Activated CD4-positive, CD25-positive, alpha-beta regulatory T cell (primary cell): Measurements from ENCODE around the gene KRTAP2-3.
"Not testable (repeated sequence)": the region's sequence is repeated elsewhere in the genome, so short reads cannot be mapped to it uniquely, and the experiment has no call there.

Experiments
- DNase-seq, 4 experiments: peaks; one replicate each; lab custom pipeline; 2025; lab: John Stamatoyannopoulos, UW

KRTAP2-3 gene

DNA sequence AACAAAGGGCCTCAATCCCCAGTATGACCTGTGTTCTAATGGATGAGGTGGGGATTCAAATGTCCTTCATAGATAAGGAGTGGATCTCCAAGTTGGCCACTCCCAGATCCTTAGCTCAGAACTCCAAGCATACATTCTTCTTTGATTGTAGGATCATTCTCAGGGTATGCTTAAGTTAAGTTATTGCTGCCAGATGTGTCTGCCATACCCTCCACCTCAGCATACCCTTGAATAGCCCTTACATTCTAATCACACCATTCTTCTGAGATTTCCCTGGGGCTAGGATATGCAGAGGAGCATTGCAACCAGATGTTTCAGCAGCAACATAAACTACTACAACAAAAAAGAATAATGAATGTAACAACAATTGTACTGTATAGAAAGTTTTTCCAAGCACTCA is 7.4 kb upstream of the KRTAP2-3 start:
- DNase-seq: no peak

DNA sequence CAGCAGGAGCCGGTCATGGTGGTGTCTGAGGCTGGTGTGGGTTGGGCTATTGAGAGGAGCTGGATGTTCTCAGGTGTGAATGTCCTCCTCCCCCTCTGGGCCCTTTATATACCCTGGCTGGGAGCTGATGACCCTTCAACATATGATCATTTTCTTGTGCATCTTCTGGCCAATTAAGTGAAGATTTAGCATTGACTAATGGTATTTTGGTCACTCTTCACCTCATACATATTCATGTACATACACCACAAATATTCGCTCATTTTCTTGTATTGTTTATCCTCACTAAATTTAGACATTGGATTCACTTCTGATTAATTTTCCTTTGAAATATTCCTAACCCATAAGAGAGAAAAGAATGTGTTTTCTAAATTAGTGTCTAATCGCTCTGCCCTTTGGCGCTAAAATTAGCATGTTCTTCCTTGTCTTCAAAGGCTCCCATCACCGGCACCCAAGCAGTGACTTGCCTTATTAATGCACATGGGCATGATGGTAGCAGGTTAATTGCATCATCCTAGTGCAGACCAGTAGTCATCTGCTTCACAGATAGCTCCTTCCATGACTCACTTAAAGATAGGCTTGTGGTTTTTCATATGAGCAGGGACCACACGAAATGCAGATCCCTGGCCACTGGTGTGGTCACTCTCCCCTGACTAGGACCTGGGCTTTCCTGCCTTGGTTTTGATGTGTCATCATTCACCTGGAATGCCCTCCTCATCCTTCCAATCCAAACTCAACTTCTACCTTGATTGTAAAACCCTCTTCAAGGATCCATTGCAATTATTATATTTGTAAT is 6.1 kb upstream of the KRTAP2-3 start, which contains the start of gene KRTAP2-4:
Gene KRTAP2-4, minus strand, starts transcription at position 51 of the 796 bp plus-strand sequence. Its CDS starts 34 bp downstream, at position 17.
- DNase-seq: no peak

DNA sequence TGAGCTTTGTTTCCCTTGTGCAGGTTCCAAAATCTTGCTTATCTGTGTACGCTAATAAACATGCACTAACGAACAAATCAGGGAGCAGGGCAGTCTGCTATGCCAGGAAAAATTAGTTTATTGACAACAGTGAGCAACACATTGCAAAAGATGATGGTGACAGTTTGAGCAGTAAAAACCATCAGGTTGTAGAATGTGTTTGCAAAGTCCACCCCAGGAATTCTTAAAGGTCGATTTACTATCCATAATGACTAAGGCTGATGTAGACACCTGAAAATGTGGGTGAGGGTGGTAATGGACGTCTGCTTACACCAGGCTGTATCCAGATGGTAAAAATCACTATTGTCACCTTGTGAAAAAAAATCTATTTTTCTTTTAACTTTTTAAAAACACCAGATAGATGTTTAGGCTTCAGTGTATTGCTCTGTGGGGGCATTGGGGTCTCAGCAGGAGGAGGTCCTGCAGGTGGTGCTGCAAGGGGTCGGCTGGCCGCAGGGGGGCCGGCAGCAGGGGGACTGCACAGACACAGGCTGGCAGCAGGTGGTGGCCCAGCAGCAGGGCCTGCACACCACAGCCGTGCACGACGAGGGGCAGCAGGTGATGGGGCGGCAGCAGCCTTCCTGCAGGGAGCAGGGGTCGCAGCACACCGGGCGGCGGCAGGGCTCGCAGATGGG is 5.2 kb upstream of the KRTAP2-3 start:
- DNase-seq: not testable (repeated sequence)

DNA sequence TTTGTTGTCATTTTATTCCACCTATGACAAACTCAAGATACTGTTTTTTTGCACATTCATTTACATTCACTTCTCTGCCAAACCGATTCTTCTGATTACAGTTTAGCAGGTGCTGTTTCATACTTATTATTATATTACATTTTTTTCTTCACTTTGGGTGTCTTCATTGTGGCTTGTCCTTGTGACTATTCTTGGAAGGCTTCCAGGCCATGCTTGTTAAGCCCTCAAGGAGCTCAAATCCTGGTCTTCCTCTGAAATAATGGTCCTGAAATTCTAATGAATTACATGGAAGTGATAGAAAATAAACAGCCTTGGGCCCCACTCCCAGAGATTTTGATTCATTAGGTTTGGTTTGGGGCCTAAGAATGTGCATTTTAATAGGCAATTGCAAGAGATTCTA is 4.4 kb upstream of the KRTAP2-3 start:
- DNase-seq: no peak

DNA sequence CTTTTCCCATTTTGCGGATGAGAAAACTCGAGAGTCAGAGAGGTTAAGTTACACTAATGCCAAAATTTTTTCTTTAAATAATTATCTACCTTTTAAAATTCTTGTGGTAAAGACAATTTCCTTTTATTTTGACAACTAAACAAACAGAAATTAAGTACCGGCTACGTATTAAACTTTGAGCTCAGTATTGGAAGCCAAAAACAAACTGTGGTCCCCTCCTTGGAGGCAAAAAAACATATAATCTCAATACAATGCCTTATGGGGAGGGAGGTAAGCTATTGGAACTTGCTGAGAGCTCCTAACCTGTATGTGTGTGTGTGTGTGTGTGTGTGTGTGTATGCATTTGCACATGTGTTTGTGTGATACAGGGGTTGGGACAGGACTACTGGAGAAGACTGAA is 3.5 kb upstream of the KRTAP2-3 start:
- no peak for DNase-seq

DNA sequence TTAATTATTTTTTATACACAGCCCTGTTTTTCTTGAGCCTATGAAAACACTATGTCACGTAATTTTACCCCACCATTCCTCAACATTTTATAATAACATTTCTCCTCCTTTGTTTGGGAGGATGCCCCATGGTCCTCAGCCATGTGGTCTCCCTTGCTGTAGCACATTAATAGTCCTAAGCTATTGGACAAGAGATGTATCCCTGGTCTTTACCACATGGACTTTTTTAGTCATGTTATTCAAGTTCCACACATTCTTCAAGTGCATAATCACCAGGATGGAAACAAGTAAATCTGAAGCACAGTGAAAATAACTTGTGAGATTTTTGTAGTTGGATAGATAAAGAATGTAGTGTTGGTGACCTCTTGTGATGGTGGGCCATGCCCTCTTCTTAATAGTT is 2.0 kb upstream of the KRTAP2-3 start:
- no peak for DNase-seq

DNA sequence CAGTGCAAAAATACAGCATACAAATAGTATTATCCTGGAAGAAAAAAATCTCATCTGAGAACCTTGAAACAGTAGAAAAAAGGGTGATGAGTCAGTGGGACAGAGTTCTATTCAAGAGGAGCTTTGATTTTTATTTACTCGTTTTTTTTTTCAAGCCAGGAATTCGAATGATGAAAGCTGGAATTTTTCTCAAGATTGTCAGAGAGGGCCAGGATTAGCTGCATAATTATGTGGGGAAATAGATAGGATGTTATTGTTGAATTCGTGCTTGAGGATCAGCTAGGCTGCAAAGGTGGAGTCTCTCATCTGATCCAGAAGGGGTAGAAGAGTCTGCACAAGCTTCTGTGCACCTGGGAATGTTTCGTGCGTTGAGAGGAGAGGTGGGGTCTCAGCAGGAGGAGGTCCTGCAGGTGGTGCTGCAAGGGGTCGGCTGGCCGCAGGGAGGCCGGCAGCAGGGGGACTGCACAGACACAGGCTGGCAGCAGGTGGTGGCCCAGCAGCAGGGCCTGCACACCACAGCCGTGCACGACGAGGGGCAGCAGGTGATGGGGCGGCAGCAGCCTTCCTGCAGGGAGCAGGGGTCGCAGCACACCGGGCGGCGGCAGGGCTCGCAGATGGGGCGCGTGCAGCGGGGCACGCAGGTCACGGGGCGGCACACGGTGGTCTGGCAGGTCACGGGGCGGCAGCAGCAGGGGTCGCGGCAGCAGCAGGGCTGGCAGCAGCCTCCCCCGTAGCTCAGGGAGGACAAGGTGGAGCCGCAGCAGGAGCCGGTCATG is 450 bp downstream of the KRTAP2-3 start:
- not testable (repeated sequence) for DNase-seq

DNA sequence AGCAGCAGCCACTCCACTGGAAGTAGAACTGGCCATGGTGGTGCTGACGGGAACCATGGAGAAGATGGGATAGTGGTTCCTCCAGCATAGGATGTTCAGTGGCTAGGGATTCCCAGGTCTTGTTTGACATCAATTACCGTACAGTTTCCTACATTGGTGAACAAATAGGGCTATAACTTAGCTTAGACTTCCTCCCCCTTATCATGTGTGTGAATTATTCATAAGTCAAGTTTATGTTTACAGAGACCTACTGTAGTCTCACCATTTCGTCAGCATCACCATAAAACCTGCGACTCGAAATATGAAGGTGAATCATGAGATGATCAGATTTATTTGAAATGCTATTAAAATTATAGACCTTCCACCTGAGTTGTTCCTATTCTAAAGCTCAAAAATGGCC is 1.2 kb downstream of the KRTAP2-3 start:
- no peak for DNase-seq

DNA sequence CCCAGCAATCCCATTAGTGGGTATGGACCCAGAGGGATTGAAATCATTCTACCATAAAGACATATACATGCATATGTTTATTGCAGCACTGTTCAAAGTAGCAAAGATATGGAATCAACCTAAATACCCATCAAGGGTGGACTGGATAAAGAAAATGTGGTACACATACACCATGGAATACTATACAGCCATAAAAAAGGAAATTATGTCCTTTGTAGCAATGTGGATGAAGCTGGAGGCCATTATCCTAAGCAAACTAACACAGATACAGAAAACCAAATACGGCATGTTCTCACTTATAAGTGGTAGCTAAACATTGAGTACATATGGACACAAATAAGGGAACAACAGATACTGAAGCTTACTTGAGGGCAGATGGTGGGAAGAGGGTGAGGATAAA is 2.4 kb downstream of the KRTAP2-3 start:
- DNase-seq: no peak

DNA sequence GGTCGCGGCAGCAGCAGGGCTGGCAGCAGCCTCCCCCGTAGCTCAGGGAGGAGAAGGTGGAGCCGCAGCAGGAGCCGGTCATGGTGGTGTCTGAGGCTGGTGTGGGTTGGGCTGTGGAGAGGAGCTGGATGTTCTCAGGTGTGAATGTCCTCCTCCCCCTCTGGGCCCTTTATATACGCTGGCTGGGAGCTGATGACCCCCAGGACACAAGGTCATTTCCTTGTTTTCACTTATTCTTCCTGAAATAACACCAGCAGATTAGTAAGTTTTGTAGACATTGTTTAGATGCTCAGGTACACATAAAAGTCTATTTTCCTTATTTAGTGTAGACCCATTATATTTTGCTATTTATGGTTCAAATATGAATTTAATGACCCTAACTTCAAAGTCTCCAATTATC is 4.8 kb downstream of the KRTAP2-3 start, which contains the start of gene KRTAP2-2:
Gene KRTAP2-2, minus strand, starts transcription at position 101 of the 400 bp plus-strand sequence. Its CDS starts 19 bp downstream, at position 82.
- DNase-seq: not testable (repeated sequence)

DNA sequence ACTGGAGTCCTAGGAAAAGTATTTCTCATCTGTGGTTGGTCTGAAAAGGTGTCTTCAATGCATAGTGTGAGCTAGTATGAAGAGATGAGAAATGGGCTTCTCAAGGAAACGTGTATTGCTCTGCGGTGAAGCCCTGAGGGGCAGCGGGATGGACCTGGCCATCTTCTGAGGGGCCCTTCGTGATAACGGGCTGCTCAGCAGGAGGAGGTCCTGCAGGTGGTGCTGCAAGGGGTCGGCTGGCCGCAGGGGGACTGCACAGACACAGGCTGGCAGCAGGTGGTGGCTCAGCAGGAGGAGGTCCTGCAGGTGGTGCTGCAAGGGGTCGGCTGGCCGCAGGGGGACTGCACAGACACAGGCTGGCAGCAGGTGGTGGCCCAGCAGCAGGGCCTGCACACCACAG is 5.4 kb downstream of the KRTAP2-3 start:
- DNase-seq: not testable (repeated sequence)

DNA sequence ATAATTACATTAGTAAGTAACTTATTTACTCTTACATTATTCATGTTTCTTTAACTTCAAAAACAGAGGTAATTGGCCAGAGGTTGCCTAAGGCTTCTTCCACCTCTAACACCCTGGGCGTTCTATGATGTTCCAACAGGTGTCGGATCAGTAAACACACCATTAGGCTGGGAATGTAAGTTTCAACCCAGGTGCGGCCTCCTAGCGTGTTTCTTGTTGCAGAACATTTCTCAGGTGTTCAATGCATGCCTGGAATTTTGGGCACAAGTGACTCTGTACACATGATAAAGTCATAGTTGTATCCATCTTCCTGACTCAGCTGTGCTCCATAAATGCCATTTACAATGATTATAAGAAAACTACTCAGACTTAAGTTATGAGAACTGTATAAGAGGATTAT is 5.9 kb downstream of the KRTAP2-3 start:
- DNase-seq: no peak

DNA sequence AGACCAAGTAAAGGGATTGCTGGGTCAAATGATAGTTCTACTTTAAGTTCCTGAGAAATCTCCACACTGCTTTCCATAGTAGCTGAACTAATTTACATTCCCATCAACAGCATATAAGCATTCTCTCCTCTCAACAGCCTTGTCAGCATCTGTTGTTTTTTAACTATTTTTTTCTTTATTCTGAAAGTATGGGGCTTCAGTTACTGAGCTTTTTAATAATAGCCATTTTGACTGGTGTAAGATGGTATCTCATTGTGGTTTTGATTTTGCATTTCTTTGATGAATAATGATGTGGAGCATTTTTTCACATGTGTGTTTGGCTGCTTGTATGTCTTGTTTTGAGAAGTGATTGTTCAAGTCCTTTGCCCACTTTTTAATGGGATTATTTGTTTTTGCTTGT is 7.3 kb downstream of the KRTAP2-3 start:
- DNase-seq: no peak

DNA sequence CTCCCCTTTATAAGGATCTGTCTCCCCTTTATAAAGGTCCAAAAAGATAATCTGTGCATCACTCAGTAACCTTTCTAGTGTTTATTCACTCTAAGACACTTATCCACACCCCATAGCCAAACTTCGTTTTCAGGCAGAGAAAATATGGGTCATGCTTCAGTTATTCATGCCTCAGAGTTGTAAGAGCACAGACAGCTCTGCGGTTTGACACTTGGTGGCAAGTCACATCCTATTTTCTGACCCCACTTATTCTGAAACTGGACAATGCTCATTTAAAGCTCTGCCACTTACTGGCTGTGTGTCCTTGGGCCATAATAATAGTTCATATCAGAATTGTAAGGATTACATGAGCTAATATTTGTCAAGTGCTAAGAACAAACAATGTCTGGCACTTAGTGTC is 10.8 kb downstream of the KRTAP2-3 start:
- no peak for DNase-seq

DNA sequence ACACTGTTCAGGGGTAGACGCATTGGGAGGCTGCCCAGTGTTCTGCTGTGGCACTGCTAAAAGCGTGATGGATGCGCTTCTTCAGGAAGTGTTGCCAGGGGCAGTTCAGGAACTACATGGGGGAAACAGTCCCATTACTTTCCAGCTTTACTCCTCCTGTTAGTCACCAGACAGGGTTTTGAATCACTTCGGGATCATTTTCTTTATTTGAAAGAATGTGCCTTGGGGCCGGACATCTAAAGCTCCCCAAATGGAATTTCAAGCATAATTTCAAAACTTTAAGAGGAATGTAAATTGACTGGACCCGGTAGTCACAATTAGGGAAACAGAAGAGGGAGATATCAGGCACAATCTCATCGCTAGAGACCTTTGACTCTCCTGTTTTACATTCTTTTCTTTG is 11.5 kb downstream of the KRTAP2-3 start:
- DNase-seq: no peak

DNA sequence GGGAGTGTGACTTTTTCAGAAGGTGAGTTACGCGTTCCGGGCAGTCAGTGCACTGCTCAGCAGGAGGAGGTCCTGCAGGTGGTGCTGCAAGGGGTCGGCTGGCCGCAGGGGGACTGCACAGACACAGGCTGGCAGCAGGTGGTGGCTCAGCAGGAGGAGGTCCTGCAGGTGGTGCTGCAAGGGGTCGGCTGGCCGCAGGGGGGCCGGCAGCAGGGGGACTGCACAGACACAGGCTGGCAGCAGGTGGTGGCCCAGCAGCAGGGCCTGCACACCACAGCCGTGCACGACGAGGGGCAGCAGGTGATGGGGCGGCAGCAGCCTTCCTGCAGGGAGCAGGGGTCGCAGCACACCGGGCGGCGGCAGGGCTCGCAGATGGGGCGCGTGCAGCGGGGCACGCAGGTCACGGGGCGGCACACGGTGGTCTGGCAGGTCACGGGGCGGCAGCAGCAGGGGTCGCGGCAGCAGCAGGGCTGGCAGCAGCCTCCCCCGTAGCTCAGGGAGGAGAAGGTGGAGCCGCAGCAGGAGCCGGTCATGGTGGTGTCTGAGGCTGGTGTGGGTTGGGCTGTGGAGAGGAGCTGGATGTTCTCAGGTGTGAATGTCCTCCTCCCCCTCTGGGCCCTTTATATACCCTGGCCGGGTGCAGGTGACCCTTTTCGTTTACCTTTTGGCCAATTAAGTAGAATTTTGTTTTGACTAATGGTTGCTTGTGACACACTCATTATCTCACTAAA is 13.0 kb downstream of the KRTAP2-3 start, which contains the start of gene KRTAP2-1:
Gene KRTAP2-1, minus strand, starts transcription at position 582 of the 731 bp plus-strand sequence. Its CDS starts 49 bp downstream, at position 533.
- DNase-seq: not testable (repeated sequence)

DNA sequence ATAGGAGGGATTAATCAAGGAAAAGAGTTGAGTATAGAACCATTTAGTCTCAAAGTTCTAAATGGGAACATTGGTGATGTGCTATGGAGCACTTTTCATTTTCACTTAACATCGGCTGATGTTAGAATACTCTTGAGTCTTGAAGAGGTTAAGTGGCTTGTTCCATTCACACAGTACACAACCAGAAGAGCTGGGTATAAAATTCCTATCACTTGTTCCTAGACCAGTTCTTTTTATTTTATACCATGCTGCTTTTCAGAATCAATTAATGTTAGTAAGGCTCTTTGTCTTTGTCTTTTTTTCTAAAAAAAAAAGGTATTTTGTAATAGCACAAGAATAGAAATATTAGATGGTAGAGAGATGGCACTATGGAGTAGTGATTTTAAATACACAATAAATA is 17.0 kb downstream of the KRTAP2-3 start:
- no peak for DNase-seq

DNA sequence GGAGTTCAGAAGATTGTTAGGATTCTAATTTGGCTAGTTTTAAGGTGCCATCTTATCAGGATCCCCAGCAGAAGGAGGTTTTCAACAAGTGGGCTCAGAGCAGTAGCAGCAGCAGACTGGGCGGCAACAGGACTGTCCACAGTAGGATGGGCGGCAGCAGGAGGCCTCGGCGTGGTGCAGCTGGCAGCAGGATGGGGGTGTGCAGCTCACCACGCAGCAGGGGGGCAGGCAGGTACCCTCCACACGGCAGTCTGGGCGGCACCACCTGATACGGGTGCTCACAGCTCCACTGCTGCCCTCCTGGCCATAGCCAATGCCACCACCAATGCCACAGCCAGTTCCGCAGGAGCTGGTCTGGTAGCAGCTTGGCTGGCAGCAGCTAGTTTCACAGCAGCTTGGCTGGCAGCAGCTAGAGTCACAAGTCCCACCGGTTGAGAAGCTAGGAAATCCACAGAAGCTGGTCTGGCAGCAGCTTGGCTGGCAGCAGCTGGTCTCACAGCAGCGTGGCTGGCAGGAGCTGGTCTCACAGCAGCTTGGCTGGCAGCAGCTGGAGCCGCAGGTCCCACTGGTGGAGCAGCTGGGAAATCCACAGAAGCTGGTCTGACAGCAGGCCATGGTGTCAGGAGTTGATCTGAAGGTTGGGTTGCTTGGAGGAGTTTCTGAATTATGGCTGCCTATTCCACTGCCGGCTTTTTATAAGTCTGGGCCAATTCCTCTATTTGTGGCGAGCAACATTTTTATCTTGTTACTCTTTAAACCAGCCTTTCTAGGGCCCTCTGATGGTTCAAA is 18.9 kb downstream of the KRTAP2-3 start, which contains the start of gene KRTAP1-1:
Gene KRTAP1-1, minus strand, starts transcription at position 668 of the 789 bp plus-strand sequence. Its CDS starts 53 bp downstream, at position 615.
- DNase-seq: not testable (repeated sequence)

DNA sequence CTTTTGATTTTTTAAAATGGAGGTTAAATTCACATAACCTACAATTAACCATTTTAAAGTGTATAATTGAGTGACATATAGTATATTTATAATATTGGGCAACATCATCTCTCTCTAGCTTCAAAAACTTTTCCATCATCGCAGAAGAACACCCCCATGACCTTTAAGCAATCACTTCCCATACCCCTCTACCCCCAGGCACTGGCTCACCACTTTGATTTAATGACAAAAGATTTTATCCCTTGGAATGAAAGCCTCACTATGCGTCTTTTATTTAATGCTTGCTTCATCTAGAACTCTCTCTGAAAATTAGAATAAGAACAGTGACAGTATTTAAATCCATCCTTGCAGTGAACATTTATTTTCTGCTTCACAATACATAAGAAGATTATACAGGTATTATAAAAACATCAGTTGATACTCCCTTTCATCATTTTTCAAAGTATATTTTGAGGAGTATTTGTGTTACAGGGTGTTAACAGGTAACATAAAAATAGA is 22.0 kb downstream of the KRTAP2-3 start:
- no peak for DNase-seq

DNA sequence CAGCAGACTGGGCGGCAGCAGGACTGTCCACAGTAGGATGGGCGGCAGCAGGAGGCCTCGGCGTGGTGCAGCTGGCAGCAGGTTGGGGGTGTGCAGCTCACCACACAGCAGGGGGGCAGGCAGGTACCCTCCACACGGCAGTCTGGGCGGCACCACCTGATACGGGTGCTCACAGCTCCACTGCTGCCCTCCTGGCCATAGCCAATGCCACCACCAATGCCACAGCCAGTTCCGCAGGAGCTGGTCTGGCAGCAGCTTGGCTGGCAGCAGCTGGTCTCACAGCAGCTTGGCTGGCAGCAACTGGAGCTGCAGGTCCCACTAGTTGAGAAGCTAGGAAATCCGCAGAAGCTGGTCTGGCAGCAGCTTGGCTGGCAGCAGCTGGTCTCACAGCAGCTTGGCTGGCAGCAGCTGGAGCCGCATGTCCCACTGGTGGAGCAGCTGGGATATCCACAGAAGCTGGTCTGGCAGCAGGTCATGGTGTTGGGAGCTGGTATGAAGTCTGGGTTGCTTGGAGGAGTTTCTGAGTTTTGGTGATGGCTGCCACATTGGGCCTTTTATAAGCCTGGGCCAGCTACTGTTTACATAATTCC is 25.5 kb downstream of the KRTAP2-3 start, which contains the start of gene KRTAP1-3:
Gene KRTAP1-3, minus strand, starts transcription at position 529 of the 590 bp plus-strand sequence. Its CDS starts 53 bp downstream, at position 476.
- not testable (repeated sequence) for DNase-seq
